SK-N-SH treated with all-trans-retinoic acid at 6 μM for 48 hours (cell line): ENCODE results near the gene GRM4.

Experiments used
- ARNTL ChIP-seq: fragments of 450-650 bp; formaldehyde crosslinking; IDR thresholded peaks from 2 replicates; pipeline ENCODE4 v1.5.0; 2020; ENCODE audit warnings: low read depth, mild to moderate bottlenecking, moderate library complexity, borderline replicate concordance
- CSDC2 ChIP-seq: fragments of 250-450 bp; sonication (Bioruptor Pico); IDR thresholded peaks from 2 replicates; pipeline ENCODE4 v1.5.0; 2020; ENCODE audit warnings: mild to moderate bottlenecking, moderate library complexity
- ESRRG ChIP-seq: fragments of 250-450 bp; sonication (Bioruptor Pico); IDR thresholded peaks from 2 replicates; pipeline ENCODE4 v1.6.1; 2021; ENCODE audit warnings: mild to moderate bottlenecking
- GLIS3 ChIP-seq: fragments of 250-450 bp; sonication (Bioruptor Pico); IDR thresholded peaks from 2 replicates; pipeline ENCODE4 v1.5.0; 2020; ENCODE audit warnings: mild to moderate bottlenecking, moderate library complexity
- OSR1 ChIP-seq: fragments of 250-450 bp; sonication (Bioruptor Pico); IDR thresholded peaks from 2 replicates; pipeline ENCODE4 v1.8.0; 2022; ENCODE audit warnings: moderate library complexity, mild to moderate bottlenecking, inconsistent platforms
- PPARA ChIP-seq: fragments of 250-450 bp; sonication (Bioruptor Pico); IDR thresholded peaks from 2 replicates; pipeline ENCODE4 v1.5.0; 2020; ENCODE audit warnings: mild to moderate bottlenecking, borderline replicate concordance
- TCF4 ChIP-seq: fragments of 250-450 bp; sonication (Bioruptor Pico); IDR thresholded peaks from 2 replicates; pipeline ENCODE4 v1.8.0; 2021; ENCODE audit warnings: mild to moderate bottlenecking, moderate library complexity, borderline replicate concordance
- TF ChIP-seq, protein P1 (sequence below): fragments of 250-450 bp; sonication (Bioruptor Pico); IDR thresholded peaks from 2 replicates; pipeline ENCODE4 v1.8.0; 2020; ENCODE audit warnings: mild to moderate bottlenecking, moderate library complexity, borderline replicate concordance
- TF ChIP-seq, protein P2 (sequence below): fragments of 250-450 bp; sonication (Bioruptor Pico); IDR thresholded peaks from 2 replicates; pipeline ENCODE4 v1.8.0; 2021; ENCODE audit warnings: low read depth, mild to moderate bottlenecking, moderate library complexity, borderline replicate concordance
- TF ChIP-seq, protein P3 (sequence below): fragments of 250-450 bp; sonication (Bioruptor Pico); IDR thresholded peaks from 2 replicates; pipeline ENCODE4 v1.5.1; 2020; ENCODE audit warnings: low read depth, mild to moderate bottlenecking, moderate library complexity

- no peak for TF ChIP-seq TCF4 (CRISPR knock-in tag)
- no peak for TF ChIP-seq ESRRG (CRISPR knock-in tag)
- TF ChIP-seq GLIS3 (CRISPR knock-in tag), result no peak
- TF ChIP-seq, protein P1, sequence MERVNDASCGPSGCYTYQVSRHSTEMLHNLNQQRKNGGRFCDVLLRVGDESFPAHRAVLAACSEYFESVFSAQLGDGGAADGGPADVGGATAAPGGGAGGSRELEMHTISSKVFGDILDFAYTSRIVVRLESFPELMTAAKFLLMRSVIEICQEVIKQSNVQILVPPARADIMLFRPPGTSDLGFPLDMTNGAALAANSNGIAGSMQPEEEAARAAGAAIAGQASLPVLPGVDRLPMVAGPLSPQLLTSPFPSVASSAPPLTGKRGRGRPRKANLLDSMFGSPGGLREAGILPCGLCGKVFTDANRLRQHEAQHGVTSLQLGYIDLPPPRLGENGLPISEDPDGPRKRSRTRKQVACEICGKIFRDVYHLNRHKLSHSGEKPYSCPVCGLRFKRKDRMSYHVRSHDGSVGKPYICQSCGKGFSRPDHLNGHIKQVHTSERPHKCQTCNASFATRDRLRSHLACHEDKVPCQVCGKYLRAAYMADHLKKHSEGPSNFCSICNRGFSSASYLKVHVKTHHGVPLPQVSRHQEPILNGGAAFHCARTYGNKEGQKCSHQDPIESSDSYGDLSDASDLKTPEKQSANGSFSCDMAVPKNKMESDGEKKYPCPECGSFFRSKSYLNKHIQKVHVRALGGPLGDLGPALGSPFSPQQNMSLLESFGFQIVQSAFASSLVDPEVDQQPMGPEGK, result no peak
- TF ChIP-seq, protein P2, sequence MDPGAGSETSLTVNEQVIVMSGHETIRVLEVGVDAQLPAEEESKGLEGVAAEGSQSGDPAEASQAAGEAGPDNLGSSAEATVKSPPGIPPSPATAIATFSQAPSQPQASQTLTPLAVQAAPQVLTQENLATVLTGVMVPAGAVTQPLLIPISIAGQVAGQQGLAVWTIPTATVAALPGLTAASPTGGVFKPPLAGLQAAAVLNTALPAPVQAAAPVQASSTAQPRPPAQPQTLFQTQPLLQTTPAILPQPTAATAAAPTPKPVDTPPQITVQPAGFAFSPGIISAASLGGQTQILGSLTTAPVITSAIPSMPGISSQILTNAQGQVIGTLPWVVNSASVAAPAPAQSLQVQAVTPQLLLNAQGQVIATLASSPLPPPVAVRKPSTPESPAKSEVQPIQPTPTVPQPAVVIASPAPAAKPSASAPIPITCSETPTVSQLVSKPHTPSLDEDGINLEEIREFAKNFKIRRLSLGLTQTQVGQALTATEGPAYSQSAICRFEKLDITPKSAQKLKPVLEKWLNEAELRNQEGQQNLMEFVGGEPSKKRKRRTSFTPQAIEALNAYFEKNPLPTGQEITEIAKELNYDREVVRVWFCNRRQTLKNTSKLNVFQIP (CRISPR knock-in tag), result no peak
- no peak for TF ChIP-seq ARNTL (CRISPR knock-in tag)
- TF ChIP-seq CSDC2 (CRISPR knock-in tag), result no peak
- TF ChIP-seq OSR1 (CRISPR knock-in tag), result no peak
- TF ChIP-seq, protein P3, sequence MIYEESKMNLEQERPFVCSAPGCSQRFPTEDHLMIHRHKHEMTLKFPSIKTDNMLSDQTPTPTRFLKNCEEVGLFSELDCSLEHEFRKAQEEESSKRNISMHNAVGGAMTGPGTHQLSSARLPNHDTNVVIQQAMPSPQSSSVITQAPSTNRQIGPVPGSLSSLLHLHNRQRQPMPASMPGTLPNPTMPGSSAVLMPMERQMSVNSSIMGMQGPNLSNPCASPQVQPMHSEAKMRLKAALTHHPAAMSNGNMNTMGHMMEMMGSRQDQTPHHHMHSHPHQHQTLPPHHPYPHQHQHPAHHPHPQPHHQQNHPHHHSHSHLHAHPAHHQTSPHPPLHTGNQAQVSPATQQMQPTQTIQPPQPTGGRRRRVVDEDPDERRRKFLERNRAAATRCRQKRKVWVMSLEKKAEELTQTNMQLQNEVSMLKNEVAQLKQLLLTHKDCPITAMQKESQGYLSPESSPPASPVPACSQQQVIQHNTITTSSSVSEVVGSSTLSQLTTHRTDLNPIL (CRISPR knock-in tag), result no peak
- TF ChIP-seq PPARA (CRISPR knock-in tag), result no peak
These were observed 27.3 kb upstream of the GRM4 start for GRCh38 chr6:34172961-34173775.
